PC-9 (cell line): ENCODE results near the gene NTM. TPM values are rescaled to one million over a fixed set of nuclear protein-coding genes. Genes with fewer than 3 reads are reported as not detected.

Experiments used
- BruUV-seq: library from RNA; stranded (reverse); fragments of 400-500 nt; replicated peaks from 2 replicates; lab custom pipeline; 2021; lab: Mats Ljungman, UMichigan
- CTCF ChIA-PET: fragments of 300-600 bp; sonication (Branson Sonifier 250); formaldehyde crosslinking; loops from one replicate; lab custom pipeline; 2022; ENCODE audit warnings: antibody characterized with exemption; lab: Charles Lee
- POLR2A ChIA-PET: fragments of 300-600 bp; sonication (Branson Sonifier 250); formaldehyde crosslinking; loops from one replicate; lab custom pipeline; 2022; ENCODE audit warnings: antibody characterized with exemption; ENCODE audit not compliant: unreplicated experiment; lab: Charles Lee
- DNase-seq, 2 experiments: peaks; one replicate each; pipeline versions ENCODE4 v3.0.0 to v3.0.0-alpha.2; 2015 to 2022; ENCODE audit warnings: mixed read lengths in 1 of 2
- H2AFZ ChIP-seq: fragments of 200-600 bp; sonication (generic); 2 replicates; pipeline ENCODE4 v1.8.1; 2017; ENCODE audit warnings: antibody characterized with exemption
- H3F3A ChIP-seq: fragments of 200-600 bp; sonication (generic); 2 replicates; pipeline ENCODE4 v1.8.1; 2017; ENCODE audit warnings: antibody characterized with exemption, mild to moderate bottlenecking, low read depth; ENCODE audit not compliant: insufficient read depth
- H3K27ac ChIP-seq: fragments of 200-600 bp; sonication (generic); 2 replicates; pipeline ENCODE4 v1.6.1; 2016; ENCODE audit warnings: mixed run types
- H3K27me3 ChIP-seq: fragments of 200-600 bp; sonication (generic); 2 replicates; pipeline ENCODE4 v1.6.1; 2016; ENCODE audit warnings: low read depth, mixed run types; ENCODE audit not compliant: insufficient read depth
- H3K36me3 ChIP-seq: fragments of 200-600 bp; sonication (generic); 2 replicates; pipeline ENCODE4 v1.6.1; 2016; ENCODE audit warnings: low read depth, mixed run types
- H3K4me1 ChIP-seq: fragments of 200-600 bp; sonication (generic); replicated peaks from 2 replicates; pipeline ENCODE4 v1.6.1; 2016; ENCODE audit warnings: mixed run types; ENCODE audit not compliant: insufficient read depth
- H3K4me2 ChIP-seq: fragments of 200-600 bp; sonication (generic); 2 replicates; pipeline ENCODE4 v1.6.1; 2017; ENCODE audit warnings: mixed run types
- H3K4me3 ChIP-seq: fragments of 200-600 bp; sonication (generic); 2 replicates; pipeline ENCODE4 v1.6.1; 2016; ENCODE audit warnings: mixed run types
- H3K79me2 ChIP-seq: fragments of 200-600 bp; sonication (generic); 2 replicates; pipeline ENCODE4 v1.6.1; 2017; ENCODE audit warnings: low read depth, mixed run types
- H3K9me2 ChIP-seq: fragments of 200-600 bp; sonication (generic); 2 replicates; pipeline ENCODE4 v1.8.1; 2017; ENCODE audit warnings: mild to moderate bottlenecking; ENCODE audit not compliant: insufficient read depth
- H3K9me3 ChIP-seq: fragments of 200-600 bp; sonication (generic); 2 replicates; pipeline ENCODE4 v1.8.1; 2016; ENCODE audit warnings: low read depth; ENCODE audit not compliant: insufficient read depth
- H4K20me1 ChIP-seq: fragments of 200-600 bp; sonication (generic); 2 replicates; pipeline ENCODE4 v1.8.1; 2017; ENCODE audit not compliant: insufficient read depth
- CTCF ChIP-seq: fragments of 200-600 bp; sonication (generic); conservative IDR thresholded peaks from 2 replicates; pipeline ENCODE4 v1.6.1; 2017; ENCODE audit warnings: mixed run types, antibody characterized with exemption, mild to moderate bottlenecking, moderate library complexity
- EZH2 ChIP-seq: fragments of 200-600 bp; sonication (generic); IDR thresholded peaks from 2 replicates; pipeline ENCODE4 v1.8.0; 2017; ENCODE audit warnings: antibody characterized with exemption, low read depth
- intact Hi-C: fragments of 100-400 bp; cut with micrococcal nuclease; formaldehyde crosslinking; loops from one replicate; pipeline ENCODE4 v1.10.0; 2022; ENCODE audit not compliant: unreplicated experiment
- total RNA-seq: library from RNA; stranded (reverse); gene quantifications from 2 replicates; pipeline ENCODE4 v1.2.3, GENCODE V29; 2021

Gene NTM
- total RNA-seq, 1 experiment from 2014 or later, result not detected

- ChIA-PET CTCF (interaction anchor here (1.2 kb wide), 1 partner anchor 90 kb away, joined by 5 read pairs; no protein-coding TSS in a partner anchor), POLR2A (interaction anchor here (0.6 kb wide), 1 partner anchor 1036 kb away, joined by 4 read pairs; no protein-coding TSS in a partner anchor)
- Histone ChIP-seq H3K79me2 (no peaks in the 10 kb centered on the region), H4K20me1 (no peaks in the 10 kb centered on the region), H2AFZ (no peak overlapping the region), H3K4me2 (no peak overlapping the region), H3K4me3 (no peak overlapping the region), H3K36me3 (no peaks in the 10 kb centered on the region), H3K9me2 (no peaks in the 10 kb centered on the region), H3F3A (no peaks in the 10 kb centered on the region), H3K4me1 (no peaks in the 10 kb centered on the region), H3K27ac (no peak overlapping the region), H3K27me3 (no peaks in the 10 kb centered on the region), H3K9me3 (no peaks in the 10 kb centered on the region)
- BruUV-seq, result no TSS peak
- DNase-seq, result no peak
- intact Hi-C loops, result no loop called here
- TF ChIP-seq CTCF (no peak), EZH2 (no peak)
Observed at GRCh38 chr11:131498631-131499160, 128.3 kb downstream of the NTM start.

- Histone ChIP-seq H3K36me3 (no peaks in the 10 kb centered on the region), H3K9me2 (no peaks in the 10 kb centered on the region), H3K4me2 (no peak overlapping the region), H4K20me1 (no peaks in the 10 kb centered on the region), H3K79me2 (no peaks in the 10 kb centered on the region), H3F3A (no peaks in the 10 kb centered on the region), H3K27me3 (no peaks in the 10 kb centered on the region), H3K9me3 (no peaks in the 10 kb centered on the region), H3K27ac (no peak overlapping the region), H3K4me3 (no peak overlapping the region), H2AFZ (no peak overlapping the region), H3K4me1 (no peaks in the 10 kb centered on the region)
- TF ChIP-seq CTCF (no peak), EZH2 (no peak)
- BruUV-seq, result no TSS peak
- intact Hi-C loops, result no loop called here
- CTCF ChIA-PET, result interaction anchor here (1.2 kb wide), 1 partner anchor 91 kb away, joined by 5 read pairs; no protein-coding TSS in a partner anchor
- no peak for DNase-seq
- POLR2A ChIA-PET, result no interaction called here
Observed at GRCh38 chr11:131499199-131499598, 128.8 kb downstream of the NTM start.

- no peaks in the 10 kb centered on the region for H3K4me1 ChIP-seq
Observed at GRCh38 chr11:131503017-131503416, 132.6 kb downstream of the NTM start.

More at GRCh38 chr11:131503017-131503416, 132.6 kb downstream of the NTM start:
- no peak overlapping the region for H3K27ac ChIP-seq
- no peaks in the 10 kb centered on the region for H3K79me2 ChIP-seq
- BruUV-seq, result no TSS peak
- H2AFZ ChIP-seq, result no peak overlapping the region
- TF ChIP-seq EZH2 (no peak), CTCF (no peak)
- H3K4me2 ChIP-seq, result no peak overlapping the region
- H3K9me3 ChIP-seq, result no peaks in the 10 kb centered on the region
- H3K27me3 ChIP-seq, result no peaks in the 10 kb centered on the region
- H3K9me2 ChIP-seq, result no peaks in the 10 kb centered on the region
- no peaks in the 10 kb centered on the region for H4K20me1 ChIP-seq
- no peaks in the 10 kb centered on the region for H3F3A ChIP-seq
- H3K36me3 ChIP-seq, result no peaks in the 10 kb centered on the region
- CTCF ChIA-PET, result interaction anchor here (1.4 kb wide), 1 partner anchor 94 kb away, joined by 10 read pairs; no protein-coding TSS in a partner anchor
- POLR2A ChIA-PET, result no interaction called here
- intact Hi-C loops, result loop anchor here (1.0 kb wide), 1 partner anchor 95 kb away; no protein-coding TSS in a partner anchor
- H3K4me3 ChIP-seq, result no peak overlapping the region
- DNase-seq, result no peak
